Activated T-helper 1 cell treated with anti-CD3 and anti-CD28 coated beads, Interleukin-2, amount 50 U/mL, for 16 hours (primary cell): ENCODE results near the gene FAAH.

ENCODE experiments used
- DNase-seq, 2 donors: peaks; one replicate each; pipeline ENCODE4 v3.0.0-alpha.2; 2020; ENCODE audit warnings: low read depth in 1 of 2, low spot score in 1 of 2

Gene FAAH

DNA sequence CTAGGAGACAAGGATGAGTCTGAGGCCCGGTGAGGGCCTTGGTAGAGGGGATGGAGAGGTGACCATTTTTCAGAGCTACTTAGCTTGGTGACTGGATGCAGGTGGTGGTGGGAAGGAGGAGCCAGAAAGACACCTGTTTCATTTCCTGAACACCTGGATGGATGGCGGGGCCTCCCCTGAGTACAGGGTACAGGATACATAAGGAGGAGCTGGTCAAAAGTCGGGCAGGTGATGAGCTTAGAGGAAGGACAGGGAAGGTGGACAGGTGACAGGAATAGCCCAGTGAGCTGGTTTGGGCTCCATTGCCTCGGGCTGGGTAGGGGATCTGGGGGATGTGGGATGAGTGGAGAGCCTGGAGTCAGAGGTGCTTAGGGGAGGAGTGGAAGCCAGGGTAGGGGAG, 6.3 kb downstream of the FAAH start:
- DNase-seq, result no peak

DNA sequence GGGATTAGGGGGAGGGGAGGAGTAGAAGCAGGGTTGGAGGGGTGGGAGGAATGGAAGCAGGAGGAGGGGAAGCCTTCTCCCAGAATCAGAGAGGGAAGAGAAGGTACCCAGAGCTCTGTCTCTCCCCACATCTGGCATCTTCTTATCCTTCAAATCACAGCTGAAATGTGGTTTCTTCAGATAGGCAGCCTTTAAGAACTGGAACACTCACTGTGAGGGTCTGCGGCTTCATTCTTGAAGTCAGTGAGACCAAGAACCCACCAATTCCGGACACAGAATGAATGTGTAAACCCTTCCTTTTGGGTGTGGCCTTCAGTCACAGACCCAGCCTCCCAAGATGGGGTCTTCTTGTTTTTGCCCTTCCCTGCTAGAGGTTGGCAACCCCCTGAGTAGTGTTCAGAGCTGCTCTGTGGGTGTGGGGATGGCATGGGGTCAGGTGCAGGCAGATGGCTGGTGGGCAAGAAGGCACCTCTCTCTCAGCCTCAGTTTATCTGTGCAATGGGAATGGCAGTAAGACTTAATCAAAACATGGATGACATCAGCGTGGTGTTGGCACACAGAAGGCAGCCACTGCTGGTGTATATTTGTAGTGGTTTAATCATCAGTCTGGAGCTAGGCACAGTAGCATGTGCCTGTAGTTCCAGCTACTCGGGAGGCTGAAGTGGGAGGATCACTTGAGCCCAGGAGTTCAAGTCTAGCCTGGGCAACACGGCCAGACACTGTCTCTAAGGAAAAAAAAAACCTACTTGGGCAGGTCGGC, 7.2 kb downstream of the FAAH start:
- DNase-seq, result no peak

DNA sequence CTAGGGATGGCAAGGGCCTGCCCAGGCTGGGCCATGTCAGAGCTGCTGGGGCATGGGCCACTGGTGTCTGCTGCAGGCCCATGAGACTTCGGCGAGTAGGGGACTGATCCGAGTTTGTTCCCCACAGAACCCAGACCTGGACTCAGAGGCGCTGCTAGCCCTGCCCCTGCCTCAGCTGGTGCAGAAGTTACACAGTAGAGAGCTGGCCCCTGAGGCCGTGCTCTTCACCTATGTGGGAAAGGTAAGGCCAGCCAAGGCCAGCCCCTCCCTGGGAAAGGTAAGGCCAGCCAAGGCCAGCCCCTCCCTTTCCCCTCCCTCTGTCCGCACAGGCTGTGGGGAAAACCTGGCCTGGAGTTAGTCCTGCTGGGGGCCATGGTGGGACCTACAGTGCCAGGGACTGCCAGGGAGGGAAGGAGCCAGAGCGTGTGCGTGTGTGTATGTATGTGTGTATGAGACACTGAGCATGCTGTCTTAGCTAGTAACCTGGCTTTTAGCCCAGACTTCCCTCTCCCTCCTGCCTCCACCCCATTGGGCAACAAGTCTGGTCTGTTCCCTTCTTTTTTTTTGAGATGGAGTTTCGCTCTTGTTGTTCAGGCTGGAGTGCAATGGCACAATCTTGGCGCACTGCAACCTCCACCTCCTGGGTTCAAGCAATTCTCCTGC, 8.0 kb downstream of the FAAH start:
- DNase-seq, result no peak

DNA sequence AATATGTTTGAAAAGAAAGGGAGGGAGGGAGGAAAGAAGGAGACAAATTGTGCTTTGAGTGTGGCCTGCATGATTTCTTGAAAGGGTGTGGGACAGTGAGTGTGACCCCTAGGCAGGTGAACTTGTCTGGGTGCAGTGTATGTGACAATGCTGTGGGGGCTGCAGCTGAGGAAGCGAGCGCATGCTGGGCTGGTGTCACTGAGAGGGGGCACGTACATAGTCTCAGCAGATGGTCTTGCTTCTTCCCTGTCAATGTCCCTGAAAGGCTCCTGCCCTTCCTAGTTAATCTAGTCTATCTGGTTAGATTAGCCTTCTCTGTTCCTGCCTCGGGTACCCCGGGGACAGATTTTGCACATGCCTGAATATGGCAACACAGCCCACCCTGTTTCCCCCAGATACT, 9.8 kb downstream of the FAAH start:
- DNase-seq, result no peak

DNA sequence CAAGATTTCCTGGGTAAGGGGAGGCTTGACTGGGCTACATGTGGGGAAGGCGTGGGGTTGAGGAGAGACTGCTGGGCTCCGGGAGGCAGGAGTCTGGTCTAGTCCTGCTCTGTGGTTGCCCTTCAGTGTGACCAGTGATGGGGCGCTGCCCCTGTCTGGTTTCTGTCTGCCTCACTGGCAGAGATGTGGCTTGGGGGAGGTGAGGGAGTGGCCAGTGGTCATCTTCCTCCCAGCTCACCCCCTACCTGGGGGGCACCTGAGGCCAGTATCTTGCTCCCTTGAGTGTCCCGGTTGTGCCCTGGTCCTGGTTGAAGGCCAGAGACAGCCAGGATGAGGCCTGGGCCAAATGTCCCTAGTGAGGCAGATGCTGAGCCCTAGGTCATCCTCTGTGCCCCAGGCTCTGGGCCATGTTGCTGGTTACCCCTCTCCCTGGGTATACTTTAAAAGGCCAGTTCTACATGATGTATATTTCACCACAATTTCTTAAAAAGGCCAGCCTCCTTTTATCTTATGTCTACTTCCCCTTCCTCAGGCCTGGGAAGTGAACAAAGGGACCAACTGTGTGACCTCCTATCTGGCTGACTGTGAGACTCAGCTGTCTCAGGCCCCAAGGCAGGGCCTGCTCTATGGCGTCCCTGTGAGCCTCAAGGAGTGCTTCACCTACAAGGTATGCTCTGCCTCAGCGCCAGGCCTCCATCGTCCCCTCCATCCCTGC, 10.5 kb downstream of the FAAH start:
- no peak for DNase-seq

DNA sequence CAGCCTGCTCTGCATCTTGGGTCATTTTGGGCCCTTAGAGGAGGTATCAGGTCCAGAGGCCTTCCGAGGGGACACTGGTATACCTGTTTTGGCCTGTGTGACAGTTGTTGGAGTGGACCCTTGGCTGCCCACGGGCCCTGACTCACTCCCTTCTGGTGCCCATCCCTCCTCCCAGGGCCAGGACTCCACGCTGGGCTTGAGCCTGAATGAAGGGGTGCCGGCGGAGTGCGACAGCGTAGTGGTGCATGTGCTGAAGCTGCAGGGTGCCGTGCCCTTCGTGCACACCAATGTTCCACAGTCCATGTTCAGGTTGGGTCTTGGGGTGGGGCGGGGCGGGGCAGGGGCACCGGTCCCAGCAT, 11.1 kb downstream of the FAAH start:
- DNase-seq, result no peak

DNA sequence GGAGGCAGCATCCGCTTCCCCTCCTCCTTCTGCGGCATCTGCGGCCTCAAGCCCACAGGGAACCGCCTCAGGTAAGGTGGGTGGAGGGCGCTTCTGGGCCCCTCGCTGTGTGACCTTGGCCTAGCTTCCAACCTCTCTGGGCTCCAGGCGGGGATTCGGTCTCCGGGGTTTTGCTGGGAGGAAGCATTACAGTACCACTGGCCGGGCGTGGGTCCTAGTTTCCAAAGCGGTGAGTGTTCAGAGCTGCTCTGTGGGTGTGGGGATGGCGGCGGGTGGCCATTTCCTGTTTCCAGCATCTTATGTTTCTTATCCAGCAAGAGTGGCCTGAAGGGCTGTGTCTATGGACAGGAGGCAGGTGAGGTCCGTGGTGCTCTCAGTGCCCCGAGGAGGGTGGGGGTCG, 11.6 kb downstream of the FAAH start:
- no peak for DNase-seq

DNA sequence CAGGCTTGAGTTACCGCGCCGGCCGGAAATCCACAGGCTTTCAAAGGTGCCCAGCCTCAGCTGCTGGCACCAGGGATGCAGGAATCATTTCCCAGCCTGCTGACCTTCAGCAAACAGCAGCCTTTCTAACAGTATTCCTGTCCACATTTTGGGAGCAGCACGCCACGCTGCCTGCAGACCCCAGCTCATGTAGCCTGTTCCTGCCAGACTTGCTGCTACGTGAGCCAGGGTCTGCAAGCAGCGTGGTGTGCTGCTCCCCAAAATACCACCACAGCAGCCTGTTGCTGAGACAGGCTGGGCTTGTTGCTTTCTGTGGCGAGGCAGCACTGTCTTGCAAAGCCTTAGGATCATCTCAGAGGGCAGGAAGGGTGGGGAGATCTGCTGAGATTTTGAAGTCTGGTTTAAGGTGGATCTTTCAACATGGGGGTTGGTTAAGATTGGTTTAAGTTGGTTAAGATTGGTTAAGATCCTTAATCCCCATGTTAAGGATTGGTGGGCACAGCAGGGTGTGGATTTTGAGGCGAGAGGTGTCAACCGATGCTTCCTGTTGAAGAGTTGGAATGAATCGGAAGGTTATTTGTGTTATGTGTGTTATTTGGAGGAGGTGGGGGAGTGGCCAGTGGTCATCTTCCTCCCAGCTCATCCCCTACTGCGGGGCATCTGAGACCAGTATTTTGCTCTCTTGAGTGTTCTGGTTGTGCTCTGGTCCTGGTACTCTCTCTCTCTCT, 12.9 kb downstream of the FAAH start:
- DNase-seq, result no peak

DNA sequence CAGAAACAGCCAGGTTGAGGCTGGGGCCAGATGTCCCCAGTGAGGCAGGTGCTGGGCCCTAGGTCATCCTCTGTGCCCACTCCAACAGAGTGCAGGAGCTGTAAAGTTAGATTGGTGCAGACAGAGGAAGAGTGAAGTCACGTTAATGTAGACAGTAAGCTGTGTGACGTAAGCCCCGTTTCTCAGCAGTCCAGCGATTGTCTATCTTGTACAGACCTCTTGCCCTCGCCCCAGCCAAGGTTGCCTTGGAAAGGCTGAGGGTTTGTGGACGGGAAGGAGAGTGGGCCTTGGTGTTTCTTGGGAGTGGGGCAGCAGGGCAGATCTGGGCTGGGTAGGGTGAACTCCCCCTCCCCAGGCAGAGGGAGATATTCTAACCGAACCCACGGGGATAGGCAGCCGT, 13.5 kb downstream of the FAAH start:
- DNase-seq, result no peak

DNA sequence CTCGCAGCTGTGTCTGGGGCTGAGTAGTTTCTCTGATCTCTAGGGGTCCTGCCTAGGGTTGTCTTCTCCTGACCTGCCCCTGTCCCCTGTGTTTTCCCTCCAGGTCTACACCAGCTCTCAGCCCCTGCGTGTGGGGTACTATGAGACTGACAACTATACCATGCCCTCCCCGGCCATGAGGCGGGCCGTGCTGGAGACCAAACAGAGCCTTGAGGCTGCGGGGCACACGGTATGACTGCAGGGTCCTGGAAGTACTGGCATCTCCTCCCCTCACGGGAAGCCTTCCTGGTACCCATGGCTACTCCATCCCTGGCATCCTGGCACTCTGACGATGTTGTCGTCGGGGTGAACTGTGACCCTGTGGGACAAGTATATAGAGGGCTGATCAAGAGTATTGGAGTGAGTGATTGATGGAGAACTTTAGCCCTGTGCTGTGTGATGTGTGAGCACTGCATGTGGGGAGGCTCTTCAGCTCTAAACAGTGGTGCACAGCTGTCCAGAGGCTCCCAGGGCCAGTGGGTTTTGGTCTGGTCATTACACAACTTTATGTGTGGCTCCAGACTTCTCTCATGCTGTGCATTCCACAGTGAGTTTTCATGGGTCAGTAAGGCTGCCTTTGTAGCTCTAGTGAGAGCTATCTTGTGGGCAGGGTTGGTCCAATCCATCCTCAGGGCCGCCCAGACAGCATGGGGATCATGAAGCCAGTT, 14.4 kb downstream of the FAAH start:
- no peak for DNase-seq

DNA sequence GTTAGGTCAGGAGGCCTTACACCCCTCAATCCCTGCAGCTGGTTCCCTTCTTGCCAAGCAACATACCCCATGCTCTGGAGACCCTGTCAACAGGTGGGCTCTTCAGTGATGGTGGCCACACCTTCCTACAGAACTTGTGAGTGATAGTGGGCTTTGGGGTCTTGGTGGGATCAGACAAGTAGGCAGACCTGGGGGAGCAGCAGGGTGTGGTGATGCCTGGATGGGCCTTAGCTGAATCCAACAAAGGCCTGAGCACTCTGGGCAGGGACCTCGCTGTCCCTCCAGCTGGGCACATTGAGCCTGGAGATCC, 14.9 kb downstream of the FAAH start:
- no peak for DNase-seq

DNA sequence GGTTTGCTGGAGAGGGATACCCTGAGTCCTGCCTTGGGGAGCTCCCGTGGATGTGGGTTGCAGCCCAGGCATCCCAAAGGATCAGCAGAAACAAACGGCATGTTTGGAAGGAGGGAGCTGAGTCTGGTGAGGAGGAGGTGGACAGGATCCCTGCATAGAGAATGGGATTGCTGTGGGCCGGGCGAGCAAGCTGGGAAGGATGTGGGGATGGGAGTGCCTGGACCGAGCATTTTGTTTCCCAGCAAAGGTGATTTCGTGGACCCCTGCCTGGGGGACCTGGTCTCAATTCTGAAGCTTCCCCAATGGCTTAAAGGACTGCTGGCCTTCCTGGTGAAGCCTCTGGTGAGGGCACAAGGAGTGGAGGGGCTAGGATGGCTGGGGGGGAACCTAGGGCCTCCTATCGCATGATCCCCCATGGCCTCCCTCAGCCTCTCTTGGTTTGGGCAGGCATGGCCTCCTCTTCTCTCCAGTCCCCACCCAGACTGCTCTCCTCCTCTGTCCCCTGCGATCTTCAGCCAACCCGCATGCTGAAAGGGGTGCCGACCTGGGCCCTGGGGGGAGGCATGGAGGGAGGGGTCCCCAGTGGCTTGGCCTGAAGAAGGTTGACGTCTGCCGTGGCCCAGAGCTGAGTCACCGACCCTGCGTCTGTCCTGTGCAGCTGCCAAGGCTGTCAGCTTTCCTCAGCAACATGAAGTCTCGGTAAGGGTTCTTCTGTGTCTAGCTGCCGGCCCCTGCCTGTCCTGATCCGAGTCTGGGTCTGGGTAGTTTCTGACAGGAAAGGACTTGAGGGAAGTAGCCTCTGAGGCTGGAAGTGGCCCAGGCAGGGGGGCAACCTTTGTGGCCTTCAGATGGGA, 16.3 kb downstream of the FAAH start:
- DNase-seq, result no peak

DNA sequence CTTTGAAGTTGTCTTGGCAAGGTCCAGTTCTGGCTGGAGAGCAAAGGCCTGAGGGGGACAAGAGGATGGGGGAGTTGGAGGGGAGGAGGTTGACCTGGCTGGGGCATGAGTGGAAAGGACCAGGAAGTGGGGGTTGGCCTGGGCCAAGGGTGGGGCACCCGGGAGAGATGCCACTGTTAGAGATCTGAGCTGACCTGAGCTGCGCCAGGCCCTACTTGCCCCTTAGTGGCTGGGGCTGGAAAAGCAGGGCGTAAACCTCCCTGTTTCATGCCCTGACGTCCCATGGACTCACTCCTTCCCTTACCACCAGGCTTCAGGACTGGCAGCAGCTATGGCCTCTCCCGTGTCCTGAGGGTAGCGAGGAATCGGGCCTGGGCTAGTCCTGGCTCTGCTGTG, 16.9 kb downstream of the FAAH start:
- no peak for DNase-seq

DNA sequence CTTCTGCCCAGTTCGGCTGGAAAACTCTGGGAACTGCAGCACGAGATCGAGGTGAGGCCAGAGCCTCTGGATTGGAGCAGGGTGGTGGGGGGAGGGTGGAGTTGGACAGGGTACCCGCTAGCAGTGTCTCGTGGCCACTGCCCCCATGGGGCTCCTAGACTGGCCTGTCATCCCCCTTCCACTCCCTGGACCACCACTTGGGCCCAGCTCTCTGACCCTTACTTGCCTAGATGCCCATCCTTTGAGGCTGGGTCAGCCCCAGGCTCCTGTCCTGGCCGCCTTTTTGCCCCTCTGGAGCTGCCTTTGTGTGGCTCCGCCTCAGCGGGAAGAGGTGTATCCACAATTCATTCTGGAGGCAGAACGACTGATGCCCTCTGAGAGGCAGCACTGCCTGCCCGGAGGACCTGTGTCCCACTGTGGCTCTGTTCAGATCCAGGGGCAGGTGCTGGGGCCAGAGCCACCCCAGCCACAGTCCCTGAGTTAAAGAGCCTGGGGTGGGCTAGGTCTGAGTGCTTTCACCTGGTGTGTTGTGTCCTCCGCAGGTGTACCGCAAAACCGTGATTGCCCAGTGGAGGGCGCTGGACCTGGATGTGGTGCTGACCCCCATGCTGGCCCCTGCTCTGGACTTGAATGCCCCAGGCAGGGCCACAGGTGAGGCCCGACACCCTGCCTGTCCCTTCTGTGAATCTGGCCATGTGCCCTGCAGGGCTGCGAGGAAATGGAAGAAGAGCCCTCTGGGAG, 17.7 kb downstream of the FAAH start:
- DNase-seq, result no peak

DNA sequence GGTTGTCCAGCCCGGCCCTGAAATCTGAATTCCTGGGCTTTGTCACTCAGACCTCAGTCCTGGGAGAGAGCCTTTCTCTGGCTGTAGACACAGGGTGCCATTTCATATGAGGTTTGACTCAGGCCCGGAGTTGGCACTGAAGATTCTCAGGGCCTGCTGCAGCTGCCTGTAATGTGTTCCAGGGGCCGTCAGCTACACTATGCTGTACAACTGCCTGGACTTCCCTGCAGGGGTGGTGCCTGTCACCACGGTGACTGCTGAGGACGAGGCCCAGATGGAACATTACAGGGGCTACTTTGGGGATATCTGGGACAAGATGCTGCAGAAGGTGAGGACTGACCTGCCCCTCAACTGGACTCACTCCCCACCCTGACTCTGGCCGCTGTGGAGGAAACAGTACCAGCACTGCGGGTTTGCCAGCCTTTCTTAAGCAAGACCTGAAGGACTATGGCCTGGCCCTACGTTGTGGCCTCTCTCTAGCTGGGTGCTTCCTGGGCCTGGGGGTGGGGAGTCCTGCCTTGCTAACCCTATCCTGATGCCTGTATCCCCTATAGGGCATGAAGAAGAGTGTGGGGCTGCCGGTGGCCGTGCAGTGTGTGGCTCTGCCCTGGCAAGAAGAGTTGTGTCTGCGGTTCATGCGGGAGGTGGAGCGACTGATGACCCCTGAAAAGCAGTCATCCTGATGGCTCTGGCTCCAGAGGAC, 18.9 kb downstream of the FAAH start:
- no peak for DNase-seq

DNA sequence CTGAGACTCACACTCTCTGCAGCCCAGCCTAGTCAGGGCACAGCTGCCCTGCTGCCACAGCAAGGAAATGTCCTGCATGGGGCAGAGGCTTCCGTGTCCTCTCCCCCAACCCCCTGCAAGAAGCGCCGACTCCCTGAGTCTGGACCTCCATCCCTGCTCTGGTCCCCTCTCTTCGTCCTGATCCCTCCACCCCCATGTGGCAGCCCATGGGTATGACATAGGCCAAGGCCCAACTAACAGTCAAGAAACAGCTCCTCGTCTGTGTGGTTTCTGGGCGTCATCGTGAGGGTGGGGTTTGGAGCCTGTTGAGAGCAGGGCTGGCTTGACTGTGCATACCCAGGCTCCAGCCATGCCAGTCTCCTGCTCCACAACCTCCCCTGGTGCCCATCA, 19.5 kb downstream of the FAAH start:
- DNase-seq, result no peak

DNA sequence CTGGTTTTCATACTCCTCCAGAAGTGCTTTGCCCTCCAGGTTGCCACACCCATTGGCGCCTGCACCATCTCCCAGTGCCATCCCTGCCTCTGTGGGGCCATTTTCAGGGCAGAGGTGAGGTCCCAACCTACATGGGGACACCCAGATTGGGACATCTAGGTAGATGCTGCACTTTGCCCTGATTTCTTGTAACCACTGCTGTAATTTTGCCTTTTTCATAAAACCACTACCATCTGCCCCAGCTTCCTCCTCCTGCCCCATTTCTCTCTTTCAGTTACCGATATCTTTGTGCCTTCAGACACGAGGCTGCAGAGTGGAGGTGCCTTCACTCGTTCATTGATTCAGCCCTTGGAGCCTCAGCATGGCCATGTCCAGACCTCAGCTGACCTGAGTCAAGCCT, 21.4 kb downstream of the FAAH start:
- no peak for DNase-seq

DNA sequence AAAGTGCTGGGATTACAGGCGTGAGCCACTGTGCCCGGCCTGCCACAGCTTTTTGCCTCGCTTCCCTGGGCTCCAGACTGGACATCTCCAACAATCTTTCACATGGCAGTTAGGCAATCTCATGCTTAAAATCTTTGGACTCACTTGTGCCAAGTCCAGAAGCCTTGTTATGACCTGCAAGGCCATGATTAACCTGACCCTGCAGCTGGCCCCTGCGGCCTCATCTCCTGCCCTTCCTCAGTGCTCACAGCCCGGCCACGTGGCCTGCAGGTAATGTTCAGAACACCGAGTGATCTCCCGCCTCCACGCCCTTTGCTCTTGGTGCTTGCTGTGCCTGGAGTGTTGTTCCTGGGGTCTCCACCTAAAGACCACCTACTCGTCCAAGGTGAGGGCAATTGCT, 24.9 kb downstream of the FAAH start:
- no peak for DNase-seq

DNA sequence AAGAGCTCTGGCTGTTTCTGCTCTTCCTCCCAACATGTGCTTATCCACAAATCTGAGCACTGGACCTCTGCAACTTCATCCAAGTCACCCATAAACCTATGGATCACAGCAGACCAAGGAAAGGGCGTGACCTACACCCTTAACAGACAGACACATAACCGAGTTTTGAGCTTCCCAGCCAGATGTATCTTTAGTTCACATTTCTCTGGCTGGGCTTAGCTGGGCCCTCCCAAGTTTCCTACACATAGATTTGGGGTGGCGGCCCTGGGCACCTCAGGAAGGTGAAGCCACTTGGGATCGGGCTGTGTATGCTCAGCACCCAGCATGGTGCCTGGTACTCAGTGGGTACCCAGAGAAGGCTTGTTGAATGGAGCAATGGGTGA, 26.4 kb downstream of the FAAH start:
- DNase-seq, result no peak
